Ectodermal cell (in vitro differentiated cells): Measurements from ENCODE around the gene NTF4. TPM values are rescaled to one million over a fixed set of nuclear protein-coding genes. Genes with fewer than 3 reads are reported as not detected.

Experiments used
- H3K27ac ChIP-seq: 2 replicates; pipeline ENCODE4 v1.7.0; 2013; ENCODE audit warnings: mild to moderate bottlenecking, low read depth, low read length; ENCODE audit not compliant: insufficient read depth, poor library complexity, severe bottlenecking
- H3K27me3 ChIP-seq: 2 replicates; pipeline ENCODE4 v1.7.0; 2013; ENCODE audit warnings: mild to moderate bottlenecking, low read length; ENCODE audit not compliant: insufficient read depth, control insufficient read depth, poor library complexity, severe bottlenecking
- H3K36me3 ChIP-seq: one replicate; pipeline ENCODE4 v1.7.0; 2013; ENCODE audit warnings: low read length; ENCODE audit not compliant: control insufficient read depth, insufficient read depth
- H3K4me1 ChIP-seq: one replicate; pipeline ENCODE4 v1.7.0; 2013; ENCODE audit warnings: low read length; ENCODE audit not compliant: control insufficient read depth, insufficient read depth
- H3K4me3 ChIP-seq: 2 replicates; pipeline ENCODE4 v1.7.0; 2013; ENCODE audit warnings: low read depth, low read length, control low read depth; ENCODE audit not compliant: insufficient read depth
- H3K9me3 ChIP-seq: 2 replicates; pipeline ENCODE4 v1.7.0; 2013; ENCODE audit warnings: mild to moderate bottlenecking, low read length, moderate library complexity; ENCODE audit not compliant: control insufficient read depth
- WGBS, 2 experiments: methylation state at CpG; one replicate each; pipeline ENCODE4 v1.1.7; 2013; ENCODE audit warnings: missing lambda C conversion rate in 2 of 2; 5-methylcytosine and 5-hydroxymethylcytosine counted together
- polyA plus RNA-seq, 4 experiments: library from polyadenylated mRNA; stranded (reverse); fragments of 50-300 nt; gene quantifications; one replicate each; pipeline ENCODE4 v1.2.3, GENCODE V29; 2013

The NTF4 gene
- polyA plus RNA-seq (2013, experiment 1 of 4): 2.9 TPM
- polyA plus RNA-seq (2013, experiment 2 of 4): 2.9 TPM
- 1.8 TPM for polyA plus RNA-seq (2013, experiment 3 of 4)
- 1.9 TPM for polyA plus RNA-seq (2013, experiment 4 of 4)

- H3K27ac ChIP-seq: no peak within 1 kb of the TSS
- H3K4me1 ChIP-seq: peaks cover 15% of the 10 kb centered on the region
- H3K36me3 ChIP-seq: no peaks in the 10 kb centered on the region
- 3% methylated on average over 53 of the region's 53 CpGs for WGBS, 2 experiments
- peak within 1 kb of the TSS; percentile 36 for H3K4me3 ChIP-seq
- peaks cover 66% of the 10 kb centered on the region for H3K27me3 ChIP-seq
- no peaks in the 10 kb centered on the region for H3K9me3 ChIP-seq
These were observed at the start of gene NTF4 for GRCh38 chr19:49064768-49065611. Gene NTF4, minus strand, starts transcription at chr19:49064818. Its CDS starts 2,821 bp downstream, at chr19:49061997.

- Histone ChIP-seq H3K36me3 (no peaks in the 10 kb centered on the region), H3K27ac (no peak within 1 kb of the TSS), H3K27me3 (peaks cover 7% of the 10 kb centered on the region), H3K9me3 (no peaks in the 10 kb centered on the region), H3K4me1 (peaks cover 6% of the 10 kb centered on the region), H3K4me3 (peak within 1 kb of the TSS; percentile 62)
- WGBS, 2 experiments: 2 to 3% methylated on average over 66 of the region's 66 CpGs
These were observed 49.4 kb upstream of the NTF4 start, which contains the start of gene LIN7B for GRCh38 chr19:49113762-49114629. Gene LIN7B, plus strand, starts transcription at chr19:49114370. Its CDS starts 35 bp downstream, at chr19:49114405.

- H3K36me3 ChIP-seq: peaks cover 21% of the 10 kb centered on the region
- no peaks in the 10 kb centered on the region for H3K4me1 ChIP-seq
- H3K27ac ChIP-seq: no peak overlapping the region
- WGBS, 2 experiments: 86 to 91% methylated on average over 10 of the region's 11 CpGs
- no peak overlapping the region for H3K4me3 ChIP-seq
- H3K27me3 ChIP-seq: peaks cover 7% of the 10 kb centered on the region
- no peaks in the 10 kb centered on the region for H3K9me3 ChIP-seq
These were observed 46.8 kb upstream of the NTF4 start for GRCh38 chr19:49111218-49111998.

- no peaks in the 10 kb centered on the region for H3K9me3 ChIP-seq
- peaks cover 26% of the 10 kb centered on the region for H3K36me3 ChIP-seq
- H3K27me3 ChIP-seq: peaks cover 6% of the 10 kb centered on the region
- no peaks in the 10 kb centered on the region for H3K4me1 ChIP-seq
- WGBS, 2 experiments: 95 to 96% methylated on average over 3 of the region's 3 CpGs
- H3K27ac ChIP-seq: no peak overlapping the region
- H3K4me3 ChIP-seq: no peak overlapping the region
These were observed 45.9 kb upstream of the NTF4 start for GRCh38 chr19:49110567-49110966.

- Histone ChIP-seq H3K9me3 (no peaks in the 10 kb centered on the region), H3K4me3 (no peak overlapping the region), H3K36me3 (peaks cover 33% of the 10 kb centered on the region), H3K27me3 (no peaks in the 10 kb centered on the region), H3K27ac (no peak overlapping the region), H3K4me1 (no peaks in the 10 kb centered on the region)
- 94 to 95% methylated on average over 7 to 8 of the region's 8 CpGs for WGBS, 2 experiments
These were observed 45.1 kb upstream of the NTF4 start for GRCh38 chr19:49109569-49110233.

GRCh38 chr19:49109051-49109450 is 44.4 kb upstream of the NTF4 start:
- no peaks in the 10 kb centered on the region for H3K27me3 ChIP-seq
- no peak overlapping the region for H3K27ac ChIP-seq
- no peaks in the 10 kb centered on the region for H3K4me1 ChIP-seq
- H3K9me3 ChIP-seq: no peaks in the 10 kb centered on the region
- H3K36me3 ChIP-seq: peaks cover 39% of the 10 kb centered on the region
- 96 to 97% methylated on average over 5 of the region's 5 CpGs for WGBS, 2 experiments
- H3K4me3 ChIP-seq: no peak overlapping the region

GRCh38 chr19:49107625-49108459 is 43.2 kb upstream of the NTF4 start:
- Histone ChIP-seq H3K36me3 (peaks cover 50% of the 10 kb centered on the region), H3K9me3 (no peaks in the 10 kb centered on the region), H3K27ac (no peak overlapping the region), H3K4me1 (no peaks in the 10 kb centered on the region), H3K4me3 (no peak overlapping the region), H3K27me3 (no peaks in the 10 kb centered on the region)
- WGBS, 2 experiments: 96% methylated on average over 93 of the region's 93 CpGs

GRCh38 chr19:49106648-49107135 is 42.1 kb upstream of the NTF4 start:
- WGBS, 2 experiments: 80 to 81% methylated on average over 12 of the region's 12 CpGs

More at GRCh38 chr19:49106648-49107135, 42.1 kb upstream of the NTF4 start:
- Histone ChIP-seq H3K4me1 (no peaks in the 10 kb centered on the region), H3K27me3 (no peaks in the 10 kb centered on the region), H3K9me3 (no peaks in the 10 kb centered on the region), H3K27ac (no peak overlapping the region), H3K4me3 (no peak overlapping the region), H3K36me3 (peaks cover 57% of the 10 kb centered on the region)
